NK-92 (cell line): Measurements from ENCODE around the gene HES1.
"Not testable (repeated sequence)": the region's sequence is repeated elsewhere in the genome, so short reads cannot be mapped to it uniquely, and the experiment has no call there.

Experiments used
- DNase-seq: peaks from one replicate; lab custom pipeline; 2025; ENCODE audit not compliant: unreplicated experiment; lab: John Stamatoyannopoulos, UW

HES1 gene, protein sequence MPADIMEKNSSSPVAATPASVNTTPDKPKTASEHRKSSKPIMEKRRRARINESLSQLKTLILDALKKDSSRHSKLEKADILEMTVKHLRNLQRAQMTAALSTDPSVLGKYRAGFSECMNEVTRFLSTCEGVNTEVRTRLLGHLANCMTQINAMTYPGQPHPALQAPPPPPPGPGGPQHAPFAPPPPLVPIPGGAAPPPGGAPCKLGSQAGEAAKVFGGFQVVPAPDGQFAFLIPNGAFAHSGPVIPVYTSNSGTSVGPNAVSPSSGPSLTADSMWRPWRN

DNA sequence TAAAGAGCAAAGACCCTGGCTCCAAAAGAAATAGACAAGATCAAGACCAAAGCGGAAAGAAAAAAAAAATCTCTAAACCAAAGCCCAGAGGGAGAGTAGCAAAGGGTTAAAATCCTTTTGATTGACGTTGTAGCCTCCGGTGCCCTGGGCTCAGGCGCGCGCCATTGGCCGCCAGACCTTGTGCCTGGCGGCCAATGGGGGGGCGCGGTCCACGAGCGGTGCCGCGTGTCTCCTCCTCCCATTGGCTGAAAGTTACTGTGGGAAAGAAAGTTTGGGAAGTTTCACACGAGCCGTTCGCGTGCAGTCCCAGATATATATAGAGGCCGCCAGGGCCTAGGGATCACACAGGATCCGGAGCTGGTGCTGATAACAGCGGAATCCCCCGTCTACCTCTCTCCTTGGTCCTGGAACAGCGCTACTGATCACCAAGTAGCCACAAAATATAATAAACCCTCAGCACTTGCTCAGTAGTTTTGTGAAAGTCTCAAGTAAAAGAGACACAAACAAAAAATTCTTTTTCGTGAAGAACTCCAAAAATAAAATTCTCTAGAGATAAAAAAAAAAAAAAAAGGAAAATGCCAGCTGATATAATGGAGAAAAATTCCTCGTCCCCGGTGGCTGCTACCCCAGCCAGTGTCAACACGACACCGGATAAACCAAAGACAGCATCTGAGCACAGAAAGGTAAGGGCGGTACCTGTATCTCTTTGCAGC is at the start of gene HES1:
HES1 (plus strand) TSS at position 343 of the 713 bp plus-strand sequence; CDS start at position 576, 233 bp downstream.
- no peak for DNase-seq

DNA sequence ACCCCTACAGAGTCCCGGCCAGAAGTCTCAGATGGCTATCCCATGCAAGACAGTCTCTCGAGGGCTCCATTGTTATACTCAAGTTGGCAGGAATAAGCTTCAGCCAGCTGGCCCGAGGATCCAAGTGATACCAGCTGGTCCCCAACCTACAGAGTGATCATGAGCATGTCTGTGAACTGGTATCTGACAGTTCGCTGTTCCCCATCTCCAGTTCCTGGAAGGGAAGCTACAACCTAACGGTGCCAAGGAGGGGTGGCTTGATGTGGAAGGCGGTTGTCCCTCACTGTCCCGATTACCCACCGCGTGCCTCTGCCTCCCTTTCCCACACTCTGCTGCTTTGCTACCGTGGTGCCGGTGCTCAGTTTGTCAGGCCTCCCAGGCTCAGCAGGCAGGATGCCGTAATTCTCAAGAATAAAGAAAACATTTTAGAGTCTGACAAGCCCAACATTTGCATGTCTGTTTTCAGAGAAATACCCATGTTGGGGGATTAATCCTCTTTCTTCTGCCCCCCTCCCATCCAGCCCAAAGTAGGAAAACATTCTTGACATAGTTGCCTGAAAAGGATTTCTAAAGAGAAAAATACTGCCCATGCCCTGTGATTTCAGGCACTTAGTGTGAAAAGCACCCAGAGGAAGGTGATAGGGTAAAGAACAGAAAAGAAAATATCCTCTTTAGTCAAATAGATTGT is 49.4 kb upstream of the HES1 start:
- no peak for DNase-seq

DNA sequence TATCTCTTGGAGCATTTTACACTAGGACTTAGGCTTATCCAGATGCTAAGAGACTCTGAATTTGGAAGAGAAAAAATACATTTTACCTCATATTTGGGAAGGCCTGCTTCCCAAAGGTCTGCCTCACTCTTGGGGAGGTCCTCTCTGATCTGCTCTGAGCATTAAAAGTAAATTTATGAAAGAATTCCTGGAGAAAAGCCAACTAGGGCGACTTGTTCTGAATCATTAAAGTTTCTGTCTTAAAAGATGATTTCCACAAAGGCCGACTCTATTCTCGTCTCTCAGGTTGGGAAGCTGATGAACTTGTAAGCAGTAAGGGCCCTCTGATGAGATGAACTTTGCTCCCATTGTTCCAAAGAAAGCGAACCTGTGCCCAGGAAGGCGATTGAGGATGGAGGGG is 48.7 kb upstream of the HES1 start:
- DNase-seq, result no peak

DNA sequence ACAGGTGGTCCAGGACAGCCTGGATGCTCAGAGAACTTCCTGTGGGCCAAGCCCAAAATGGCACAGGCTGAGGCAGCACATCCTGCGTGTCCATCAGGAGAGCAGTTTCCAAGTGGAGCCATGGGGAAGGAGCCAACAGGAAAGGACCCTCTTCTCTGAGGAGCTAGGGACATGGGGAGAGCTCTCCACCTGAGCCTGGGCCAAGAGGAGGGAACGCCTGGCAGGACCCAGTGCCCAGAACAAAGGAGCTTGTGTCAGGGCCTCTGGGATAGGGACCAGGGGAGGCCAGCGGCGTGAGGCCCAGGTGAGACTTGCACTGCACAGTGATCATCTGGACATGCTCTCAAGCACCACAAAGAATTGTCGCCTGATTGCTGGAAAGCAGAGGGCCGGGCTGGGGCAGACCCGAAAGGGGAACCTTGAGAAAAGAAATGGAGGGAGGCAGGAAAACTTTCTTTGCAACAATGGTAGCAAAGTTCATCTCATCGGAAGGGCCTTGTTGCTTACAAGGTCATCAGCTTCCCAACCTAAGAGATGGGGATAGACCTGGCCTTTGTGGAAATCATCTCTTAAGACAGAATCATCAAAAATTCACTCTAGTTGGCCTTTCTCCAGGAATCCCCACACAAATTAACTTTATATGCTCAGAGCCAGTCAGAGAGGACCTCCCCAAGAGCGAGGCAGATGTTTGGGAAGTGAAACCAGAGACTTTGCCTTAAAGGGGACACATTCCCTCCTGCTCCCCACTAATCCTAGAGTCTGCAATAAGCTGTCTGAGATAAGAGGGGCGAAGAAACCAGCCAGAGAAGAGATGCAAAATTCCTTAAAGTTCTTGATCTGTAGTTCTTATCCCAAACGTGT is 47.7 kb upstream of the HES1 start:
- DNase-seq, result no peak

DNA sequence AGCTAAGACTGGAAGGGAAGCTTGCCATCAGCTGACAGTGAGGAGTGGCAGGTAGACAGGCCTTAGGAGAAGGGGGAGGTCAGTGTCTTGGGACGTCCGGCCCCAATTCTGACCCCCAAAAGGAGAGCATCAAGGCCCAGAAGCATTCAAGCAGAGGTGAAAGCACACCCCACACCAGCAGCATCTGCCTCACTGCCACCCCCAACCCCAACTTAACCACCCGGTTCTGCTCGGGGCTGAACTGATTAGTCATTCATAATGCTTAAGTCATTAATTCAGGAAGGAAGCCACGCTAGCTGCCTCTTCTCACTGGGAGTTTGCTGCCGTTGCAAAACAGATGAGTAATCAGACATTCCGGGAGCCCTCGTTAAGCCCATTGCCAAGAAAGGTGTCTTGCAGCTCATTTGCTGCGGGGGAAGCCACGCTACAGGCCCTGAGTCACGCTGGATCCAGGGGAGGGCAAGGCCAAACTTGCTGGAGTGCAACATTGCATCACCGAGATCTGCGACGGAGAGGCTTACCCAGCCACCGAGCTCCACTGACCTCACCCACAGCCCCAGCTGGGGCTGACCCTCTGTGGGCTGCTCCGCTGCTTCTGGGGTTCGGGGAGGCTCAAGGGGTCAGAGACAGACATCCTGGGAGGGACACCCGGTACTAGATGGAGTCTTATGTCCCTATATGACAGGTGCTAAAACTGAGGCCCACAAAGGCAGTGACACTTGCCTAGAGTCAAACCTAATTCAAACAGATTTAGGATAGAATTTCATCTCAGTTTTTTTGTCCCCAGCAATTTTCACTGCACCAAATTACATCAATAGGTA is 46.4 kb upstream of the HES1 start:
- DNase-seq, result no peak

DNA sequence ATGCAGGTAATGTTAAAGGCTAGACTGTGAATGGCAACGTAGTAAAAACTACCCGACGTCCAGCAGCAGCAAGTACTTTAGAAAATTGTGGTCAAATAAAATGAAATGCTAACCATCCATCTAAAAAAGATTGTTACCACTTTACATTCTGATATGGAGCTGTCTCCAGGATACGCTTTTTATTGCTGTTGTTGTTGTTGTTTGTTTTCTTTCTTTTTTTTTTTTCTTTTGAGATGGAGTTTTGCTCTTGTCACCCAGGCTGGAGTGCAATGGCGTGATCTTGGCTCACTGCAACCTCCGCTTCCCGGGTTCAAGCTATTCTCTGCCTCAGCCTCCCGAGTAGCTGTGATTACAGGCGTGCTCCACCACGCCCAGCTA is 45.8 kb upstream of the HES1 start:
- DNase-seq, result not testable (repeated sequence)

DNA sequence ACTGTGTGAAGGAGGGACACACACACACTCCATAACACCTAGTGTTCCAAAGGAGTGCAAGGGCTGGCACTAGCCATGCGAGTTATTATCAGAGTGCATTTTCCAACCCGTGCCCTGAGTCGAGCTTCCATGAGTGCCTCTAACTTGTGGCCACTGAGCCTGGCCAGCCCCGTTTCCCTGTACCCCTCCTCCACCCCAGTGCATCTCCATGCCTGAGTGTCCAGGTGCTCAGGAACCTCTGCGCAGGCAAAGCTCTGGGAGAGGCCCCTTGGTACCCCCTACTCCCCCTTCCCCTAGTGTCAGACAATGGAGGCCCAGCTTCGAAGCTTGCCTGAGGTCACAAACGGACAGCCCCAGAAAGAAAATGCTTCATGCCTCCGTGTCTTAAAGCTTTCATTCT is 45.2 kb upstream of the HES1 start:
- DNase-seq, result no peak

DNA sequence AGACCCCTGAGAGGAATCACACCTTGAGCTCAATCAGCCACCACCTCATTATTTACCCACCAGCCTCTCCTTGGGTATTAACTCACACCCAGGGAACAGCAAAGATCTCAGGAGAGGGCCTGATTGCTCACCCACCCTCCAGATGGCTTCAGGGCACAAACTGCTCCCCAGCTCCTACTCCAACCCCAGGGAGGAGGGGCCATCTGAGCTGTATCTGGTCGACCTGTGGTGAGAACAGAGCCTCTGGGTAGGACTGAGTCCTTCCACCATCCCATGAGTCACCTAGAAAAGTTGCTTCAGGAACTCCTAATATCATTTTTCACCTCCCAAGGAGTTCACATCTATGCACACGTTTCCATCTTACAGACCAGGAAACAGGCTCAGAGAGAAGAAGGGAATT is 44.8 kb upstream of the HES1 start:
- DNase-seq, result no peak

DNA sequence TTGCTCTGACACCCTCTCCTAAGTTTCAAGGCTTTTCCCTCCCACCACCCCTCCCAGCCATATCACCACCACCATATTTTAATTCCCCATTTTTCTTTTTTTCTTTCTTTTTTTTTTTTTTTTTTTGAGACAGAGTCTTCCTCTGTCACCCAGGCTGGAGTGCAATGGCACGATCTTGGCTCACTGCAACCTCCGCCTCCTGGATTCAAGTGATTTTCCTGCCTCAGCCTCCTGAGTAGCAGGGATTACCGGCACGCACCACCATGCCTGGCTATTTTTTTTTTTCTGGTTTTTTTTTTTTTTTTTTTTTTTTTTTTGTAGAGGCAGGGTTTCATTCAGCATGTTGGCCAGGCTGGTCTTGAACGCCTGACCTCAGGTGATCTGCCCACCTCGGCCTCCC is 44.1 kb upstream of the HES1 start:
- DNase-seq, result not testable (repeated sequence)

DNA sequence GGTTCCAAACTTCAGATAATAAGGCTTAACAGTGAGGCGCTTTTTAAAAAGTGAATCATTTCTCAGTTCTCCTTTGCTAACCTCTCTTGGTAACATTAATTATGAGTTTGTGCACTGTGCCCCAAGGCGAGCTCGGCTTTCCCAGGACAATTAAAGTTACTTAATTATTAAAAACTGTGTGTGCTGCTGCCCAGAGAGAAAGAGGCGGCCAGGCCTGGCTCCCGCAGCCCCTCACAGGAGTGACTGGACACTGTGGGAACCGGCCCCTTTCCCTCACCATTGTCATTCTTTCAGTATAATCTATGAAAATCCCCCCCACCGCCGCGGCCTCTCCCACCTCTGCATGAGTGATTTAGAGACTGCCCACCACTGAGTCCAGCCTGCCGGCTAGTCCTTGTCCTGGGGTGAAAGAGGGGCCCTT is 43.1 kb upstream of the HES1 start:
- DNase-seq, result no peak

DNA sequence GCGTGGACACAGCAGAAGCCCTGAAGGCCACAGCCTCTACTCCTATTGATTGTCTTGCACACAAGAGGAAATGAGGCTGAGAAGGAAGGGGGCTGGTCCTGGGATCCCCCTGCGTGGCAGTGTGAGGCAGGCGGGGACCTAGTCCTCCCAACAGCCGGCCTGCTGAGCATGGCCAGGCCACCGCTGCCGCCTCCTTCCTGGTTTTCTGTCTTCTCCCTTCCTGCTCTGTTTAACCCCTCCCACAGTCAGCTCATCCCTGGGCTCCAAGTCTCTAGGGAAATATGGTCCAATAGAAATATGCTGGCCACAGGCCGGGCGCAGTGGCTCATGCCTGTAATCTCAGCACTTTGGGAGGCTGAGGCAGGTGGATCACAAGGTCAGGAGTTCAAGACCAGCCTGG is 42.1 kb upstream of the HES1 start:
- DNase-seq, result no peak

DNA sequence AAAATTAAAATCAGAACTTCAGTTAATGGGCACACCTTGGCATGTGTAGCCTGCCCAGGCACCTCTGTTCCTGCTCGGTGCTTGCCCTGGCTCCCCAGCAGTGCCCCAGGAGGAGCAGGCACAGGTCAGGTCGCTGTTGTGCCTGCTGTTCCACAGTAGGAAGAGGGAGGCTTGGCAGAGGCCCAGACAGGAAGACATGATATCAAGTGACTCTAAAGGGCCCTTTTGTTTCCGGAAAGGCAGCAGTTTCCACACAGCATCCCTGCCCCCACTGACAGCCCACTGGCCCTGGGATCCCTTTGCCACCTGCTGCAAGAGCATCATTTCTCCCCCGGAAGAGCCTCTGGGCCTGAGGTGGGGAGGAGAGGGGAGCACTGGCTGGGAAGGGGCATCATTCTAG is 40.5 kb upstream of the HES1 start:
- no peak for DNase-seq

DNA sequence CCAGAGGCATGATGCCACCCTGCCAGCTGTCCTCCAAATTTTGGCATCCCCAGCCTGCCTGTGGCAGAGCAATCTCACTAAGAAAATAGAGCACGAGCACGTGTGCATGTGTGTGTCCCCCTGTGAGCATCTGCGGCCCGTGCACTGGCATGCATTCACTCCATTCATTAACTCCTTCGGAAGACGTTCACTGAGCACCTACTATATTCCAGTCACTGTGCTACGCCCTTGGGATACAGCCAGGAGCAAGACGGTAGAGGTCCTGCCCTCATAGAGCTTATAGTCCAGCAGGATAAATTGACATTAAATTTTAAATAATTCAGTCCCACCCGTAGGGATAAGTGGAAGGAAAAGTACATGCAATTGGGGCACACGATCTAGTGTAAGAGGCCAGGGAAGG is 40.0 kb upstream of the HES1 start:
- no peak for DNase-seq

DNA sequence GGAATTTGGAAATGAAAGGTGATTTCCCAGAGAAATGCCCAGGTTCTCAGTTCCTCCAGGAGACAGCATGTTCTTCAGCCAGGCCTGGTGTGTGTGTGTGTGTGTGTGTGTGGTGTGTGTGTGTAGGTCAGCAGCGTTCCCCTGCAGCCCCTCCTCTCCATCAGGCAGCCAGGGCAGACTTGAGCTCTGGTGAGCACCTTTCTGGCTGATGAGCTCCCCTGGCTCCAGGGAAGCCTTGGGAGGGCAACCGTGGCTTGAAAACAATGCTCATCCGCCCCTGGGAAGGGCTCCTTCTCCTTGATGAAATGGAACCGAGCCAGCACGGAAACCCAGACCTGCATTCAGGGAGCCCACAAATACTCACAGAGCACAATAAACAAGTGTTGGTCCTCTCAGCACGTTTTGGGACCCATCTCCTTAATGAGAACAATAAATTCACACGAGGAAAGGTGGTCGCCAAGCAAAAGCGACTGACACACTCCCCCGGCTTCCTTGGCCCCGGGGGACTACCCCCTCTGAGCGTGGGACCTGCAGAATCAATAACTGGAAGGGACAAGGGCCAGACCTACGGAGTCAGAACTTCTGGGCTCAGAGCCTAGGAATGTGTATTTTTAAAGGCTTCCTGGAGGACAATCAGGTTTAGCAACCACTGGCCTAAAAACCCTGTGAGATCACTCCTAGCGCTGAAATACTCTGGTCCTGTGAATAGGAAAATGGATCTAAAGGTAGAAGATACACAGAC is 38.6 kb upstream of the HES1 start:
- DNase-seq, result no peak

DNA sequence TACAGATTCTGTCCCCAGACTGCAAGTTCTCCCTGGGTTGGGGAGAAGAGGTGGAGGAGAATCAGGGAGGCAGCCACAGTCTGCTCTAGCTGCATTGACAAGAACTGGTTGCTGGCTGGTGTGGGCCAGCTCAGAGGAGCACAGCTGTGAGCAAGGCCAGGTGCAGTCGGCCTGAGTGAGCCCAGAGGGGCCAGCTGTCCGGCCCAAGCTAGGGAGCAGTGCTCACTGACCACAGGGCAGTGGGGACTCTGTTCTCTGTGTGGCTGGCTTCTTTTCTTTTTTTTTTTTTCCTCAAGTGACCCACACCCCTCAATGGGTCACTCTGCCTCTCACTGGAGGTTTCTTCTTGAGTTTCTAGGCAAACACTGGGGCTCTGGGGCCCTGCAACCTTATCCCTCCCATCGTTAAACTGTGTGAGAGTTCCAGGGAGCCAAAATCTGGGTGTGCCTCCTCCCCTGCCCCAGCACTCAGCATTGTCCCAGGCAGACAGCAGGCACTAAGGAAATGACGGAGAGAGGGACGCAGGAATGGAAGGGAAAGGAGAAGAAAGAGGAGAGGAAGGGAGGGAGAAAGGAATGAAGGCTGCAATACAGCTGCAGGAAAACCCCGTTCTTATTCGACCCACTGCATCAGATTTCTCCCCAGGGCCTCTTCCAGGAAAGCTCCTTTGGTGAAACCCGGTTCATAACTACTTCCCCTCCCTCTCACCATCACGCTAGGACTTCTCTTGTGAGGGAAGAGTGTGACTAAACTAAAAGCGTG is 37.7 kb upstream of the HES1 start:
- no peak for DNase-seq

DNA sequence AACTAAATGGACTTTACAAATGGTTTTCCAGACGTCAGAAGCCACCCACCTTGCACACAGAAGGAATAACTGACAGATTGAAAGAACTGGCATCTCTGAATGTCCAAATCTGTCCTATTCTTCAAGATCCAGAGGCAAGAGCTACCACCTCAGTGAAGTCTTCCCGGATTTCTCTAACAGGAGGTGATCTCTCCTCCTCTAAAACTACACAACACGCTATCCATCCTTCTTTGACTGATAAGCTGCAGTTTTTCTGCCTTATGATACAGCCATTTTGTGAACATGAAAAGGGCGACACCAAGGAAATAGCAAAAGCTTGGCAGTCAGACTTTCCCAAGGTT is 37.1 kb upstream of the HES1 start:
- DNase-seq, result no peak

DNA sequence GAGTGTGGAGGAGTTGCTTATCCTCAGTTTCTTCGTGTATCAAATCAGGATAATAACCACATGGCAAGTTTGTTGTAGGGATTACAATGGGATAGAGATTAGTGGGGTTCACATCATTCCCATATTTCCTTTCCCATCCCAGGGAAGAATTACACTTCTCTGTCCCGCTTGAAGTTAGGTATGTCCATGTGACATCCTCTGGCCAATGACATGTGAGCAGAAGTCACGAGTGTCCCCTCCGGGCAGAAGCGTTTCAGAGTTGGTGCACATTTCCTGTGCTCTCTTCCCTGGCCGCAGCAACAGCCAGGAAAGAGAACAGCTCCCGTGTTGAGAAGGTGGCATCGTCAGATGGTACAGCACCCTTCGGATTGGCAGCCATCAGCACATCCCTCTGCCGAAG is 36.7 kb upstream of the HES1 start:
- DNase-seq, result no peak

DNA sequence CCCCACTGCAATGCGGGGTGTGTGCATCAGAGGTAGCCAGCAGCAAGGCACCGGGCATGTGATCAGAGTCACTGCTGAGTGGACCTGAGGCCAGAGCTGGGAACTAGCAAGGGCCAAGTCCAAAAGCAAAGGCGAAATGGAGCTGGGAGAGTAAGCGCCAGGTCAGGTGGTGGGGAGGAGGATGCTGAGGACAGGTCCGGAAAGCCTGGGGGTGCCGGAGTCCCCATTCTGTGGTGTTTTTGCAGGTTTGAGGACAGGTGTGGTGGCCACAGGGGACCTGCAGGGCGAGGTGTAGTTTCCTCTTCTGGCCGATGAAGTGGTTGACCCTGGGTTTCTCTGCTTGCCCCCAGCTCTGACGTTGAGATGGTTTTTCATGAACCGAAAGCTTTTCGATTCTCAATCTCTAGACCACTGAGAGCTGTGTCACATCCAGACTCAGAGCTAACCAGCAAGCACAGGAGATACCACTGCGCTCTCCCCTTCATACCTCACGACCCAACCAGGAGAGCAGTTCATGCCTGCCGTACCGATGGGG is 35.0 kb upstream of the HES1 start:
- no peak for DNase-seq
